HG03439 (cell line): ENCODE measurements around the gene ABHD1.
A peak's percentile ranks its signal among the peaks of the same experiment; 100 is the strongest.
"Not testable (repeated sequence)": the region's sequence is repeated elsewhere in the genome, so short reads cannot be mapped to it uniquely, and the experiment has no call there.

Experiments used
- ATAC-seq: cut with Tn5 transposase; IDR thresholded peaks from one replicate; pipeline ENCODE4 v1.9.1; 2021; ENCODE audit warnings: mild to moderate bottlenecking, moderate library complexity; ENCODE audit not compliant: unreplicated experiment

ABHD1 gene

GRCh38 chr2:27108221-27108620, 15.4 kb upstream of the ABHD1 start:
- ATAC-seq: no peak

- no peak for ATAC-seq
These were observed 14.5 kb upstream of the ABHD1 start for GRCh38 chr2:27109083-27109482.

DNA sequence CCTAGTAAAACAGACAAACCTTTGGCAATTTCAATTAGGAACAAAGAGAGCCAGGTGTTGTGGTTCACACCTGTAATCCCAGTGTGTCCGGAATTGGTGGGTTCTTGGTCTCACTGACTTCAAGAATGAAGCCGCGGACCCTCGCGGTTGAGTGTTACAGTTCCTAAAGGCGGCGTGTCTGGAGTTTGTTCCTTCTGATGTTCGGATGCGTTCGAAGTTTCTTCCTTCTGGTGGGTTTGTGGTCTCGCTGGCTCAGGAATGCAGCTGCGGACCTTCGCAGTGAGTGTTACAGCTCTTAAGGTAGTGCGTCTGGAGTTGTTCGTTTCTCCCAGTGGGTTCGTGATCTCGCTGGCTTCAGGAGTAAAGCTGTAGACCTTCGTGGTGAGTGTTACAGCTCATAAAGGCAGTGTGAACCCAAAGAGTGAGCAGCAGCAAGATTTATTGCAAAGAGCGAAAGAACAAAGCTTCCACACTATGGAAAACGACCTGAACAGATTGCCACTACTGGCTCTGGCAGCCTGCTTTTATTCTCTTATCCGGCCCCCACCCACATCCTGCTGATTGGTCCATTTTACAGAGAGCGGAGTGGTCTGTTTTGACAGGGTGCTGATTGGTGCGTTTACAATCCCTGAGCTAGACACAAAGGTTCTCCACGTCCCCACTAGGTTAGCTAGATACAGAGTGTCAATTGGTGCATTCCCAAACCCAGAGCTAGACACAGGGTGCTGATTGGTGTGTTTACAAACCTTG, 12.8 kb upstream of the ABHD1 start:
- ATAC-seq: not testable (repeated sequence)

DNA sequence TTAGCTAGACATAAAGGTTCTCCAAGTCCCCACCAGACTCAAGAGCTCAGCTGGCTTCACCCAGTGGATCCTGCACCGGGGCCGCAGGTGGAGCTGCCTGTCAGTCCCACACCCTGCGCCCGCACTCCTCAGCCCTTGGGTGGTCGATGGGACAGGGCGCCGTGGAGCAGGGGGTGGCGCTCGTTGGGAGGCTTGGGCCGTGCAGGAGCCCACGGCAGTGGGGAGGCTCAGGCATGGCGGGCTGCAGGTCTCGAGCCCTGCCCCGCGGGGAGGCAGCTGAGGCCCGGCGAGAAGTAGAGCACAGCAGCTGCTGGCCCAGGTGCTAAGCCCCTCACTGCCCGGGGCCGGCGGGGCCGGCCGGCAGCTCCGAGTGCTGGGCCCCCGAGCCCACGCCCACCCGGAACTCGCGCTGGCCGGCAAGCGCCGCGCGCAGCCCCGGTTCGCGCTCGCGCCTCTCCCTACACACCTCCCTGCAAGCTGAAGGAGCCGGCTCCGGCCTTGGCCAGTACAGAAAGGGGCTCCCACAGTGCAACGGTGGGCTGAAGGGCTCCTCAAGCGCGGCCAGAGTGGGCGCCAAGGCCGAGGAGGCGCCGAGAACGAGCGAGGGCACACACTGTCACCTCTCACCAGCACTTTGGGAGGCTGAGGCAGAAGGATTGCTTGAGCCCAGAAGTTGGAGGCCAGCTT, 12.1 kb upstream of the ABHD1 start:
- ATAC-seq: not testable (repeated sequence)

- ATAC-seq: no peak
These were observed 8.1 kb upstream of the ABHD1 start for GRCh38 chr2:27115519-27115918.

DNA sequence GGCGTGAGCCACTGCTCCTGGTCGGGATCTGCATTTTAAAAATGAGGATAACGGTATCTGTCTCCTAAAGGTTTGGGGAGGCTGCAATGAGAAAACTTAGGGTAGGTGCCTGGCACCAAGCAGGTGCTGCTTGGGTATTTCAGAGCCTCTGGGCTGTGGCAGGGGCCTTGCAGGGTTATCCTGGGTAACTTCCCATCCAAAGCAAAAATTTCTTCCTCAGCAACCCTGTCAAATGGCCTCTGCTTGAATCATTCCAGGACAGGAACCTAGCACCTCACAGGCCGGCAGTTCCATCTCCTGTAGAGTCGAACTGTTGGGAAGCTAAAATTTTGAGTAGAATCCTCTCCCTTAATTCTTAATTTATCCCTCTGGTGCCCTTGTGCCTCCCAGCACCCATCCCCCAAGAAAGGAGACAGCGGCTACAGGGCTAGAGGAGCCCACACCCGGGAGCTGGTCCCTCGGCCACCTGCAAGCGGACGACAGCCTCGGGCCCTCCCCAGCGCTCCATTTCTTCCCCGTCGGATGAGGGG, 5.6 kb upstream of the ABHD1 start:
- no peak for ATAC-seq

DNA sequence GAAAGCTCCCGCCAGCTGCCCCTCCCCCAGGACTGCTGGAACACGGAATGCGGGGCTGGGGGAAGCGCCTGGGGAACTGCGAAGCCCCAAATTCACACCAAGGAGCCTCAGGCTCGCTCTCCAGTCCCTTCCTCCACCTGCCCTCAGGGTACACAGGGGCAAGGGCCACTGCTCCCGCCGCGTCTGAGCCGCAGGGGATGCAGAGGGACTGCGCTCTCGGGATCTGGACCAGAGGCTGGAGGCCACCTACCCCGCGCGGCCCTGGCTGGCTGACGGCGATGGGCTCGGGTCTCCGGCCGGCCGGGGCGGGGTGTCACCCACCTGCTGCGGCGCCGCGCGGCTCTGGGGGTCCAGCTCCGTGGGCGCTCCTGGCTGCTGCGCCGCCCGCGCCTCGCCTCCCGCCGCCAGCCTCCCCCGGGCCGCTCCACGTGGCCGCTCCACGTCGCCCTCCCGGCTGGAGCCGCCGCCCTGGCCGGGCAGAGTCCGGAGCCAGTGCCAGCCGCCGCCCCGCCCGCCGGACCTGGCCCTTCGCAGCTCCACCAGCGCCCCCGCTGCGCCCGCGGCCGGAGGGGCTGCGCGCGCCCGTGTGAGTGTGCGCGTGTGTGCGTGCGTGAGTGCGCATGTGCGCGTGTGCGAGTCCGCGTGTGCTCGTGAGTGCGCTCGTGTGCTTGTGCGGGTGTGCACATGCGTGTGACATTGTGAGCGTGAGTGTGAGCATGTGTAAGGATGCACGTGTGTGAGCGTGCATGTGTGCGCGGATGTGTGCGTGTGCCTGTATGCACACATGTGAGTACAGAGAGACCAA, 4.9 kb upstream of the ABHD1 start, which contains the start of gene CGREF1:
CGREF1 (minus strand) TSS at position 604 of the 805 bp plus-strand sequence. CDS start 14,762 bp downstream, outside the sequence.
- no peak for ATAC-seq

GRCh38 chr2:27119330-27119670, 4.3 kb upstream of the ABHD1 start:
- not testable (repeated sequence) for ATAC-seq

DNA sequence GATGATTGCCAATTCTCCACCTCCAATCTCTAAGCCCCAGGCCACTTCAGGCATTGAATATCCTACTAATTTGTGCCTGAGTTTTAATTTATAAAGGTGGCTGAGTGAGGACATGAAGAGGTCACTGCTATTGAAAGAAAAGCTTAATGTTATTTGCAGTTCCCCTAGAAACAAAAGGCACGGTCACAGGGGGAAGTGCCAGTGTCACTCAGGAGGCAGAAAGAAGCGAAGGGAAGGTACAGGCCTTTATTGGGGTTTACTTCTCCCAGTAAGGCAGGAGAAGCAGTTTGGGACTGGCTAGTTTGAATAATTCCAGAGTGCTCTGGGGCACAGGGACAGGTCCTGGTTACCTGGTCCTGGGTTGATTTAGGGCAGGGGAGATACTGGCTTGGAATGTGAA, 1.7 kb upstream of the ABHD1 start:
- ATAC-seq: no peak

DNA sequence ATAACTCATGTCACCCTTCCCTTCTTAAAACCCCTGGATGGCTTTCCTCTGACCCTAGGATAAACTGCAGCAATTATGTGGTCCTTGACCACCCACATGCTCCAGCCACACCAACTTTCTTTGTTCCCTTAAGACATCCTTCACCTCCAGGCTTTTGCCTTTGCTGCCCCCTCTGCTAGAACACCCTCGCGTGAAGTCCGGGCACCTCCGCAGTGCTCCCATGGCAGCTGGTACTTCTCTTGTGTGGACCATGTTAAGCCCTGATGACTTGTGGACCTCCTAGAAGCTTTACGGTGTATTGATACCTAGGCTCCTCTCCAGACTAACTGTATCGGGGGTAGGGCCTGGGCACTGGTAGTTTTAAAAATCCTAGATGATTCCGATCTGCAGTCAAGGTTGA, 824 bp upstream of the ABHD1 start:
- no peak for ATAC-seq

GRCh38 chr2:27125104-27125503, 1.5 kb downstream of the ABHD1 start:
- no peak for ATAC-seq

DNA sequence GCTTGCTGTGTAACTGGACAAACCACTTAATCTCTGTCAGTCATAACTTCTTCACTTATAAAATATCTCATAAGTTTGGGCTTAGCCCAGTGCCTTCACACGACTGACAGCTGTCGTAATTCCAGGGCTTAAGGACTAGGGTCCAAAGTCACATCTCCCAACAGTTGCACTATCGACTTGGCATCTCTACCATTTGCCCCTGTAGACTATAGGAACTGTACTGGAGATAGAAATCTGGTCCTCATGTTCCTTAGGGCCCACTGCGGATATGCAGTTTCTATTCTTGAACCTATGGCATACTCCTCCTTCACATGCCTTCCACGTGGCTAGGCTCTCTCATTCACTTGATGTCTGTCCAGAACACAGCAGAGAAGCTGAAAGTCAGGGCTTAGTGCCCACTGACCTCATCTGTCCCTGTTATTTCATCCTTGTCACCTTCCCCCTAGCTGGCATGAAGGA, 2.7 kb downstream of the ABHD1 start:
- ATAC-seq: no peak

GRCh38 chr2:27127883-27128667, 4.5 kb downstream of the ABHD1 start:
- no peak for ATAC-seq

GRCh38 chr2:27128668-27129571, 5.3 kb downstream of the ABHD1 start:
- no peak for ATAC-seq

DNA sequence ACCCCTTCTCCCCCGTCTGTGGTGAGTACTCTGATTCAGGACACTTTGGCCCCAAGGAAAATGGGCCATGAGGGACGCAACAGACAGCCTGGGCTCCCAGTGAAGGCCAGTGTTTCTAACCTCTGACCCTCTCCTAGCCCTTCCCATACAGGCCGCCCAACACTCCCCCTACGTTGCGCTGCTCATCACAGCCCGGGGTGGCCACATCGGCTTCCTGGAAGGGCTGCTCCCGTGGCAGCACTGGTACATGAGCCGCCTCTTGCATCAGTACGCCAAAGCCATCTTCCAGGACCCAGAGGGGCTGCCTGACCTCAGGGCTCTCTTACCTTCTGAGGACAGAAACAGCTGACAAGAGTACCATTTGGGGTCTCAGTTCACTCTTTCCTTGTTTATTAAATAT, 6.8 kb downstream of the ABHD1 start:
- ATAC-seq: no peak

DNA sequence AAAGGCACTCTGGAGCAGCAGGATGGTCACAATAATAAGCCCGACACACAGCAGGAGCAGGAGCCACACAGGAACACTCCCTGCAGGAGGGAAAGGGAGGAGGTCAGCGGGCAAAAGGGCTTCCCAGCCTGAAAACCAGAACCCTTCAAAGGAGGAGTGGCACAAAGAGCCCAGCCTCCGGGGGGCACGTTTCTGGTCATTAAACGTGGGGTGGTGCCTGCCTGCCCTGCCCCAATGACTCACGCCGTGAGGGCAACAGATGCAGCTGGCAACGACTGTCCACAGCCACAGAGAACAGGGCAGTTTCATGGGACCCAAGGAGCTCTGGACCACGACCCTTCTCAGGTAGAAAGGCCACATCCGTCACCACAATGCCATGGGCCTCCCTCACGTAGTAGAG, 7.8 kb downstream of the ABHD1 start:
- no peak for ATAC-seq

GRCh38 chr2:27133195-27133875, 9.7 kb downstream of the ABHD1 start:
- ATAC-seq: no peak

GRCh38 chr2:27133905-27134780, 10.5 kb downstream of the ABHD1 start, which contains the start of gene PREB:
Gene PREB (minus strand): TSS chr2:27134636. CDS start chr2:27134421, 215 bp downstream.
- peak; percentile 84 for ATAC-seq
